ENCODE measurements around the gene WDR90. TPM values are rescaled to one million over a fixed set of nuclear protein-coding genes. Genes with fewer than 3 reads are reported as not detected.

The WDR90 gene
- total RNA-seq, 5 donors from 2014 or later (not counting 1 experiment from before 2014, with no cell fraction given) = 19.7 to 35.7 (median 23.4) TPM

GRCh38 chr16:634051-634670 is 15.0 kb upstream of the WDR90 start:
- Mint-ChIP-seq H3K36me3 (no peaks in the 10 kb centered on the region), H3K9me3 (no peaks in the 10 kb centered on the region), H3K4me1 (peaks cover 7 to 8% (median 8%) of the 10 kb centered on the region in 3 donors), H3K27me3 (peaks cover 0 to 3% of the 10 kb centered on the region in 2 donors), H3K4me3 (peak overlapping the region; percentile 50 to 68 (median 60)), H3K27ac (no peak overlapping the region)
- peaks cover 5 to 9% of the 10 kb centered on the region in 2 donors for H3K36me3 ChIP-seq (ENCODE audit: control insufficient read depth in 2 of 2, extremely low read depth in 1 of 2, insufficient read depth in 1 of 2, low read length in 1 of 2)
- WGBS (ENCODE audit: insufficient coverage) = 97% methylated on average over 18 of the region's 22 CpGs
- ChIA-PET CTCF (no interaction called here), POLR2A (no interaction called here)
- peaks cover 9 to 34% of the 10 kb centered on the region in 2 experiments for H3K4me1 ChIP-seq (ENCODE audit: control insufficient read depth in 1 of 2, extremely low read depth in 1 of 2, insufficient read depth in 2 of 2, low read length in 2 of 2)
- ATAC-seq (replicated peaks in 1 of 4) (no peak), DNase-seq (no peak)
- no peak overlapping the region for H3K27ac ChIP-seq (ENCODE audit: low read length)
- H3K27me3 ChIP-seq (replicated peaks in 1 of 2; ENCODE audit: control insufficient read depth in 2 of 2, extremely low read depth in 1 of 2, insufficient read depth in 2 of 2, low read length in 1 of 2) = no peaks in the 10 kb centered on the region
- no peaks in the 10 kb centered on the region for H3K9me3 ChIP-seq
- no peak overlapping the region for H3K4me3 ChIP-seq (ENCODE audit: control insufficient read depth in 1 of 2, extremely low read depth in 1 of 2, low read length in 1 of 2)

DNA sequence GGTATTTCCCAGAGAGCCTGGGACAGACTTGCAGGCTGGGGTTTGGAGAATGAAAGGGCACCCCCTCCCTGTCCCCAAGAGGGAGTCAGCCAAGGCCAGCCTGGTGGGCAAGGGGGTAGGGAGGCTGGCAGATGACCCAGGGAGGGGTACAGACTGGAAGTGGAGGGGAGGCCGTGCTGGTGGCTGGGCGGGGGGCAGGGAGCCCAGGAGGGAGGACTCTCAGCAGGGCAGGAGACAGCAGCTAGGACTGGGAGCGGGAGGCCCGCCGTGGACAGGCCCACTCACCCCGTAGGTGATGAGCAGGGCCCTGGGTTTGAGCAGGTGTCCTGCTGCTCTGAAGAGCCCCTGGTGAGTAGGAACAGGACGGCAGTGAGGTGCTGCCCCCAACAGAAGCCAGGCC is 14.2 kb upstream of the WDR90 start:
- Mint-ChIP-seq H3K4me1 (peaks cover 7 to 8% (median 8%) of the 10 kb centered on the region in 3 donors), H3K27me3 (peaks cover 0 to 3% of the 10 kb centered on the region in 2 donors), H3K27ac (no peak overlapping the region), H3K36me3 (no peaks in the 10 kb centered on the region), H3K9me3 (no peaks in the 10 kb centered on the region), H3K4me3 (peak overlapping the region; percentile 62 to 74 (median 68))
- Histone ChIP-seq H3K27ac (ENCODE audit: low read length) (no peak overlapping the region), H3K27me3 (replicated peaks in 1 of 2; ENCODE audit: control insufficient read depth in 2 of 2, extremely low read depth in 1 of 2, insufficient read depth in 2 of 2, low read length in 1 of 2) (no peaks in the 10 kb centered on the region), H3K9me3 (no peaks in the 10 kb centered on the region), H3K36me3 (ENCODE audit: control insufficient read depth in 2 of 2, extremely low read depth in 1 of 2, insufficient read depth in 1 of 2, low read length in 1 of 2) (peaks cover 5 to 9% of the 10 kb centered on the region in 2 donors), H3K4me3 (ENCODE audit: control insufficient read depth in 1 of 2, extremely low read depth in 1 of 2, low read length in 1 of 2) (peak overlapping the region in 1 of 2 donors; percentile 87), H3K4me1 (ENCODE audit: control insufficient read depth in 1 of 2, extremely low read depth in 1 of 2, insufficient read depth in 2 of 2, low read length in 2 of 2) (peaks cover 9 to 34% of the 10 kb centered on the region in 2 experiments)
- WGBS (ENCODE audit: insufficient coverage) = 50% methylated on average over 1 of the region's 7 CpGs
- DNase-seq (no peak), ATAC-seq (replicated peaks in 1 of 4) (no peak)
- CTCF ChIA-PET = no interaction called here
- POLR2A ChIA-PET = no interaction called here

- H3K4me3 ChIP-seq (ENCODE audit: control insufficient read depth in 1 of 2, extremely low read depth in 1 of 2, low read length in 1 of 2) = peak overlapping the region; percentile 87 to 96
- DNase-seq (peak in 1 of 35 experiments; percentile 27), ATAC-seq (replicated peaks in 1 of 4) (peak in 1 of 4 experiments; percentile 2)
- Mint-ChIP-seq H3K27me3 (peaks cover 0 to 3% of the 10 kb centered on the region in 2 donors), H3K36me3 (no peaks in the 10 kb centered on the region), H3K4me3 (peak overlapping the region; percentile 65 to 99 (median 94)), H3K4me1 (peaks cover 7 to 8% (median 8%) of the 10 kb centered on the region in 3 donors), H3K9me3 (no peaks in the 10 kb centered on the region), H3K27ac (no peak overlapping the region)
- 4% methylated on average over 47 of the region's 55 CpGs for WGBS (ENCODE audit: insufficient coverage)
- H3K27me3 ChIP-seq (replicated peaks in 1 of 2; ENCODE audit: control insufficient read depth in 2 of 2, extremely low read depth in 1 of 2, insufficient read depth in 2 of 2, low read length in 1 of 2) = no peaks in the 10 kb centered on the region
- peaks cover 5 to 9% of the 10 kb centered on the region in 2 donors for H3K36me3 ChIP-seq (ENCODE audit: control insufficient read depth in 2 of 2, extremely low read depth in 1 of 2, insufficient read depth in 1 of 2, low read length in 1 of 2)
- H3K27ac ChIP-seq (ENCODE audit: low read length) = no peak overlapping the region
- CTCF ChIA-PET = interaction anchor here in 1 of 2 donors (1.2 kb wide), 1 partner anchor 57 kb away, joined by 3 read pairs; no protein-coding TSS in a partner anchor
- peaks cover 9 to 37% of the 10 kb centered on the region in 2 experiments for H3K4me1 ChIP-seq (ENCODE audit: control insufficient read depth in 1 of 2, extremely low read depth in 1 of 2, insufficient read depth in 2 of 2, low read length in 2 of 2)
- POLR2A ChIA-PET = no interaction called here
- H3K9me3 ChIP-seq = no peaks in the 10 kb centered on the region
These were observed 13.5 kb upstream of the WDR90 start for GRCh38 chr16:635573-636205.

GRCh38 chr16:636206-637080 is 12.7 kb upstream of the WDR90 start, which contains the start of gene METTL26:
Gene METTL26 (minus strand): TSS chr16:636305. CDS start chr16:636290, 15 bp downstream.
- peaks cover 7 to 8% (median 8%) of the 10 kb centered on the region in 3 donors for H3K4me1 Mint-ChIP-seq
- under 1% methylated on average over 90 of the region's 91 CpGs for whole genome bisulfite sequencing (ENCODE audit: insufficient coverage)
- POLR2A ChIA-PET = no interaction called here

GRCh38 chr16:637081-638018 is 11.8 kb upstream of the WDR90 start:
- H3K27ac ChIP-seq (ENCODE audit: low read length) = no peak overlapping the region
- H3K27ac Mint-ChIP-seq = peak overlapping the region in 1 of 2 donors; percentile 97
- H3K27me3 ChIP-seq (replicated peaks in 1 of 2; ENCODE audit: control insufficient read depth in 2 of 2, extremely low read depth in 1 of 2, insufficient read depth in 2 of 2, low read length in 1 of 2) = no peaks in the 10 kb centered on the region
- peak overlapping the region; percentile 87 to 96 for H3K4me3 ChIP-seq (ENCODE audit: control insufficient read depth in 1 of 2, extremely low read depth in 1 of 2, low read length in 1 of 2)
- H3K4me3 Mint-ChIP-seq = peak overlapping the region; percentile 94 to 99 (median 95)
- peak in 32 of 35 experiments; percentile 29 to 90 (median 81) for DNase-seq
- peaks cover 5 to 9% of the 10 kb centered on the region in 2 donors for H3K36me3 ChIP-seq (ENCODE audit: control insufficient read depth in 2 of 2, extremely low read depth in 1 of 2, insufficient read depth in 1 of 2, low read length in 1 of 2)
- ChIA-PET CTCF (interaction anchor here in 1 of 2 donors (1.1 kb wide), 1 partner anchor 49 kb away, joined by 3 read pairs; no protein-coding TSS in a partner anchor), POLR2A (no interaction called here)
- H3K4me1 Mint-ChIP-seq = peaks cover 7 to 8% (median 8%) of the 10 kb centered on the region in 3 donors
- peak; percentile 55 to 68 (median 64) for ATAC-seq (replicated peaks in 1 of 4)
- peaks cover 9 to 42% of the 10 kb centered on the region in 2 experiments for H3K4me1 ChIP-seq (ENCODE audit: control insufficient read depth in 1 of 2, extremely low read depth in 1 of 2, insufficient read depth in 2 of 2, low read length in 2 of 2)
- peaks cover 0 to 3% of the 10 kb centered on the region in 2 donors for H3K27me3 Mint-ChIP-seq
- no peaks in the 10 kb centered on the region for H3K36me3 Mint-ChIP-seq
- no peaks in the 10 kb centered on the region for H3K9me3 Mint-ChIP-seq
- no peaks in the 10 kb centered on the region for H3K9me3 ChIP-seq
- WGBS (ENCODE audit: insufficient coverage) = 31% methylated on average over 40 of the region's 53 CpGs

More at GRCh38 chr16:636206-637080, 12.7 kb upstream of the WDR90 start, which contains the start of gene METTL26:
- H3K9me3 Mint-ChIP-seq = no peaks in the 10 kb centered on the region
- H3K4me1 ChIP-seq (ENCODE audit: control insufficient read depth in 1 of 2, extremely low read depth in 1 of 2, insufficient read depth in 2 of 2, low read length in 2 of 2) = peaks cover 9 to 40% of the 10 kb centered on the region in 2 experiments
- no peaks in the 10 kb centered on the region for H3K27me3 ChIP-seq (replicated peaks in 1 of 2; ENCODE audit: control insufficient read depth in 2 of 2, extremely low read depth in 1 of 2, insufficient read depth in 2 of 2, low read length in 1 of 2)
- H3K27ac Mint-ChIP-seq = peak within 1 kb of the TSS; percentile 97 to 98
- peak within 1 kb of the TSS; percentile 78 for H3K27ac ChIP-seq (ENCODE audit: low read length)
- H3K9me3 ChIP-seq = no peaks in the 10 kb centered on the region
- peak; percentile 85 to 88 (median 87) for ATAC-seq (replicated peaks in 1 of 4)
- H3K27me3 Mint-ChIP-seq = peaks cover 0 to 3% of the 10 kb centered on the region in 2 donors
- peak within 1 kb of the TSS; percentile 94 to 99 (median 95) for H3K4me3 Mint-ChIP-seq
- CTCF ChIA-PET = interaction anchor here in 1 of 2 donors (1.1 to 1.2 kb wide), 2 partner anchors 48 to 57 kb away, joined by 3 read pairs; no protein-coding TSS in a partner anchor
- H3K36me3 Mint-ChIP-seq = no peaks in the 10 kb centered on the region
- peaks cover 5 to 9% of the 10 kb centered on the region in 2 donors for H3K36me3 ChIP-seq (ENCODE audit: control insufficient read depth in 2 of 2, extremely low read depth in 1 of 2, insufficient read depth in 1 of 2, low read length in 1 of 2)
- peak; percentile 87 to 96 (median 92) for DNase-seq
- H3K4me3 ChIP-seq (ENCODE audit: control insufficient read depth in 1 of 2, extremely low read depth in 1 of 2, low read length in 1 of 2) = peak within 1 kb of the TSS; percentile 87 to 96
